Activated CD4-positive, alpha-beta T cell treated with anti-CD3 and anti-CD28 coated beads, Interleukin-2, Interleukin-6, amounts not matched to agents 100 ng/mL and 50 ng/mL, durations not matched to agents 16 hours and 8 hours (primary cell): ENCODE results near the gene OOSP4A.
"Not testable (repeated sequence)": the region's sequence is repeated elsewhere in the genome, so short reads cannot be mapped to it uniquely, and the experiment has no call there.

Experiments
- DNase-seq: peaks from one replicate; pipeline ENCODE4 v3.0.0-alpha.2; 2020

Gene OOSP4A

GRCh38 chr11:59981106-59981770 is 17.4 kb downstream of the OOSP4A start:
- no peak for DNase-seq

- not testable (repeated sequence) for DNase-seq
These were observed 18.2 kb downstream of the OOSP4A start for GRCh38 chr11:59982037-59982436.

GRCh38 chr11:59983212-59983611 is 19.4 kb downstream of the OOSP4A start:
- no peak for DNase-seq

- DNase-seq, result no peak
These were observed 20.5 kb downstream of the OOSP4A start for GRCh38 chr11:59984368-59984767.

GRCh38 chr11:59990421-59990820 is 26.6 kb downstream of the OOSP4A start:
- no peak for DNase-seq

- DNase-seq, result no peak
These were observed 28.6 kb downstream of the OOSP4A start for GRCh38 chr11:59992425-59992824.

GRCh38 chr11:59997800-59998199 is 34.0 kb downstream of the OOSP4A start:
- no peak for DNase-seq

GRCh38 chr11:59999691-60000090 is 35.9 kb downstream of the OOSP4A start:
- no peak for DNase-seq

GRCh38 chr11:60003729-60004128 is 39.9 kb downstream of the OOSP4A start:
- no peak for DNase-seq

- DNase-seq, result no peak
These were observed 41.5 kb downstream of the OOSP4A start for GRCh38 chr11:60005360-60005759.

GRCh38 chr11:60016881-60017280 is 53.0 kb downstream of the OOSP4A start, which contains the start of gene OOSP4B:
OOSP4B (plus strand) TSS chr11:60017181.
- DNase-seq, result no peak

- DNase-seq, result no peak
These were observed 54.2 kb downstream of the OOSP4A start for GRCh38 chr11:60018058-60018457.
